Right lobe of liver (tissue), 6 donors: ENCODE results near the gene CELA2A. TPM values are rescaled to one million over a fixed set of nuclear protein-coding genes. Genes with fewer than 3 reads are reported as not detected.
"Not testable (repeated sequence)": the region's sequence is repeated elsewhere in the genome, so short reads cannot be mapped to it uniquely, and the experiment has no call there.

Experiments used
- ATAC-seq, 4 donors: fragments of 200-7000 bp; cut with Tn5 transposase; one replicate each; pipeline ENCODE4 v1.9.1; 2020; ENCODE audit warnings: mild to moderate bottlenecking in 4 of 4, moderate library complexity in 4 of 4
- DNase-seq, 3 donors: peaks; one replicate each; pipeline ENCODE4 v3.0.0-alpha.2; 2020
- H3K27ac ChIP-seq, 3 donors: fragments of 200-600 bp; one replicate each; pipeline ENCODE4 v1.8.0; 2022
- H3K27me3 ChIP-seq, 2 donors: fragments of 200-600 bp; one replicate each; pipeline ENCODE4 v1.8.0; 2022
- H3K36me3 ChIP-seq, 4 donors: fragments of 200-600 bp; sonication (generic) in 1 of 4; one replicate each; pipeline versions ENCODE4 v1.5.1 to v1.8.0; 2017 to 2022; ENCODE audit warnings: control low read depth in 1 of 4
- H3K4me1 ChIP-seq, 4 donors: fragments of 200-600 bp; sonication (generic) in 1 of 4; one replicate each; pipeline versions ENCODE4 v1.5.1 to v1.8.0; 2017 to 2022; ENCODE audit warnings: control low read depth in 1 of 4
- H3K4me3 ChIP-seq, 3 donors: fragments of 200-600 bp; one replicate each; pipeline ENCODE4 v1.8.0; 2022
- H3K9me3 ChIP-seq, 4 donors: fragments of 200-600 bp; sonication (generic) in 1 of 4; one replicate each; pipeline versions ENCODE4 v1.5.1 to v1.8.0; 2017 to 2022; ENCODE audit warnings: control low read depth in 1 of 4
- CTCF ChIP-seq, 4 donors: fragments of 200-600 bp in 3 of 4; fragments of 450-650 bp in 1 of 4; IDR thresholded peaks; one replicate each; pipeline versions ENCODE4 v1.5.1 to v1.8.0; 2016 to 2022; ENCODE audit warnings: antibody characterized with exemption in 4 of 4, mild to moderate bottlenecking in 2 of 4
- POLR2A ChIP-seq: fragments of 450-650 bp; IDR thresholded peaks from one replicate; pipeline ENCODE4 v1.6.1; 2017; ENCODE audit warnings: antibody characterized with exemption, mild to moderate bottlenecking
- WGBS: methylation state at CpG from one replicate; pipeline ENCODE4 v1.1.6; 2018; ENCODE audit warnings: low coverage, low lambda C conversion rate; ENCODE audit not compliant: insufficient coverage; ENCODE audit errors: missing lambda C conversion rate; 5-methylcytosine and 5-hydroxymethylcytosine counted together
- intact Hi-C, 2 donors: fragments of 100-400 bp; cut with DNase I; formaldehyde crosslinking; loops; one replicate each; pipeline versions ENCODE4 v1.11.2 to v1.14.1; 2022
- total RNA-seq, 6 experiments: library from RNA; depleted of rRNA in 2 of 6; stranded (reverse); fragments of >200 nt in 2 of 6; fragmentation: NEBNext Ultra II Directional in 3 of 6; extraction: Animal tissue kit (Norgen Biotek cat#: 25700) in 3 of 6; gene quantifications; one replicate each; pipeline versions ENCODE4 v1.1.0 to v1.2.4, GENCODE V29; 2016 to 2023
- donor health status: DM: no; HTN: yes; CAD: no.
- donor health status: DM: no; HTN: no; CAD: no.
- donor health status: DM: no; HTN: no; CAD: no.
- donor health status: DM: no; HTN: yes; CAD: no.
- donor health status: DM: no; HTN: yes; CAD: no.

CELA2A gene
- total RNA-seq, 6 experiments from 2014 or later: not detected

GRCh38 chr1:15459771-15460707 is 3.5 kb downstream of the CELA2A start:
- Histone ChIP-seq H3K9me3 (no peaks in the 10 kb centered on the region), H3K27ac (no peak overlapping the region), H3K4me1 (no peaks in the 10 kb centered on the region), H3K4me3 (no peak overlapping the region), H3K27me3 (no peaks in the 10 kb centered on the region), H3K36me3 (no peaks in the 10 kb centered on the region)
- intact Hi-C loops: no loop called here
- ATAC-seq: no peak
- 59% methylated on average over 8 of the region's 10 CpGs for WGBS
- TF ChIP-seq CTCF (IDR thresholded peaks at IDR 0.05) (no peak), POLR2A (no peak)
- DNase-seq: no peak

- 80% methylated on average over 9 of the region's 9 CpGs for WGBS
Observed at GRCh38 chr1:15460708-15461095, 4.2 kb downstream of the CELA2A start.

GRCh38 chr1:15463064-15463800 is 6.7 kb downstream of the CELA2A start:
- H3K27me3 ChIP-seq, H3K9me3 ChIP-seq, H3K4me1 ChIP-seq, H3K27ac ChIP-seq, ATAC-seq, DNase-seq, H3K4me3 ChIP-seq, intact Hi-C loops, H3K36me3 ChIP-seq: not testable (repeated sequence)
- 89% methylated on average over 7 of the region's 15 CpGs for WGBS

More at GRCh38 chr1:15460708-15461095, 4.2 kb downstream of the CELA2A start:
- Histone ChIP-seq H3K9me3 (no peaks in the 10 kb centered on the region), H3K36me3 (no peaks in the 10 kb centered on the region), H3K27me3 (no peaks in the 10 kb centered on the region), H3K27ac (no peak overlapping the region), H3K4me1 (no peaks in the 10 kb centered on the region), H3K4me3 (no peak overlapping the region)
- no peak for TF ChIP-seq CTCF (IDR thresholded peaks at IDR 0.05)
- no peak for TF ChIP-seq POLR2A
- DNase-seq (no peak), ATAC-seq (no peak)
- intact Hi-C loops: no loop called here

- H3K4me1 ChIP-seq, DNase-seq, H3K4me3 ChIP-seq, H3K27ac ChIP-seq, H3K27me3 ChIP-seq, intact Hi-C loops, H3K9me3 ChIP-seq, H3K36me3 ChIP-seq, ATAC-seq: not testable (repeated sequence)
- WGBS: 85% methylated on average over 5 of the region's 5 CpGs
Observed at GRCh38 chr1:15463926-15464322, 7.4 kb downstream of the CELA2A start.

GRCh38 chr1:15465674-15466073 is 9.1 kb downstream of the CELA2A start:
- TF ChIP-seq POLR2A (no peak), CTCF (IDR thresholded peaks at IDR 0.05) (no peak)
- intact Hi-C loops: no loop called here
- Histone ChIP-seq H3K9me3 (no peaks in the 10 kb centered on the region), H3K27me3 (no peaks in the 10 kb centered on the region), H3K4me1 (no peaks in the 10 kb centered on the region), H3K27ac (no peak overlapping the region), H3K4me3 (no peak overlapping the region), H3K36me3 (no peaks in the 10 kb centered on the region)
- no peak for ATAC-seq
- no peak for DNase-seq
- WGBS: 100% methylated on average over 2 of the region's 7 CpGs

GRCh38 chr1:15466955-15467625 is 10.6 kb downstream of the CELA2A start:
- H3K4me1 ChIP-seq, DNase-seq, H3K9me3 ChIP-seq, intact Hi-C loops, H3K4me3 ChIP-seq, ATAC-seq, H3K36me3 ChIP-seq, H3K27me3 ChIP-seq, H3K27ac ChIP-seq: not testable (repeated sequence)
- 91% methylated on average over 21 of the region's 22 CpGs for WGBS
